RWPE2 (cell line): ENCODE results near the gene DDIT4.

ENCODE experiments used
- ATAC-seq: fragments of 200-7000 bp; cut with Tn5 transposase; 3 replicates; pipeline ENCODE4 v1.9.1; 2021; ENCODE audit warnings: low read depth
- DNase-seq: peaks from one replicate; pipeline ENCODE4 v3.0.0-alpha.2; 2020; ENCODE audit warnings: low spot score
- H3K27ac ChIP-seq: fragments of 450-650 bp; 2 replicates; pipeline ENCODE4 v1.5.1; 2017; ENCODE audit warnings: mild to moderate bottlenecking; ENCODE audit not compliant: poor library complexity, severe bottlenecking
- H3K27me3 ChIP-seq: fragments of 250-450 bp; sonication (Bioruptor Pico); 2 replicates; pipeline ENCODE4 v1.5.1; 2021; ENCODE audit warnings: mild to moderate bottlenecking, moderate library complexity; ENCODE audit not compliant: insufficient read depth, poor library complexity, severe bottlenecking
- H3K36me3 ChIP-seq: fragments of 250-450 bp; sonication (Bioruptor Pico); 2 replicates; pipeline ENCODE4 v1.5.1; 2020; ENCODE audit warnings: low read depth, mild to moderate bottlenecking, moderate library complexity
- H3K4me1 ChIP-seq: fragments of 250-450 bp; sonication (Bioruptor Pico); 2 replicates; pipeline ENCODE4 v1.5.1; 2021; ENCODE audit warnings: mild to moderate bottlenecking, moderate library complexity; ENCODE audit not compliant: insufficient read depth, poor library complexity, severe bottlenecking
- H3K4me3 ChIP-seq: fragments of 250-450 bp; sonication (Bioruptor Pico); 2 replicates; pipeline ENCODE4 v1.5.1; 2021; ENCODE audit warnings: mild to moderate bottlenecking, moderate library complexity; ENCODE audit not compliant: severe bottlenecking
- H3K9me3 ChIP-seq: fragments of 250-450 bp; sonication (Bioruptor Pico); 2 replicates; pipeline ENCODE4 v1.5.1; 2021; ENCODE audit warnings: mild to moderate bottlenecking, moderate library complexity; ENCODE audit not compliant: severe bottlenecking
- CTCF ChIP-seq: fragments of 450-650 bp; IDR thresholded peaks from one replicate; pipeline ENCODE4 v1.5.1; 2017; ENCODE audit warnings: mild to moderate bottlenecking, moderate library complexity; ENCODE audit not compliant: poor library complexity, severe bottlenecking

The DDIT4 gene

GRCh38 chr10:72323108-72323749, 49.5 kb downstream of the DDIT4 start:
- Histone ChIP-seq H3K9me3 (no peaks in the 10 kb centered on the region), H3K4me1 (peaks cover 63% of the 10 kb centered on the region), H3K27ac (peak overlapping the region; percentile 99), H3K36me3 (no peaks in the 10 kb centered on the region), H3K4me3 (no peak overlapping the region), H3K27me3 (no peaks in the 10 kb centered on the region)
- ATAC-seq (no peak), DNase-seq (no peak)
- TF ChIP-seq CTCF = no peak

GRCh38 chr10:72323771-72324191, 50.1 kb downstream of the DDIT4 start:
- Histone ChIP-seq H3K4me1 (peaks cover 65% of the 10 kb centered on the region), H3K27me3 (no peaks in the 10 kb centered on the region), H3K4me3 (no peak overlapping the region), H3K9me3 (no peaks in the 10 kb centered on the region), H3K27ac (peak overlapping the region; percentile 99), H3K36me3 (no peaks in the 10 kb centered on the region)
- TF ChIP-seq CTCF = no peak
- DNase-seq = no peak
- no peak for ATAC-seq
